GM12872 (cell line): ENCODE measurements around the gene MLN.

Source experiments
- TF ChIP-seq, protein P1 (sequence below): IDR thresholded peaks from 3 replicates; pipeline ENCODE4 v1.5.1; 2011; ENCODE audit warnings: low read depth, mild to moderate bottlenecking, low read length, moderate library complexity; ENCODE audit not compliant: insufficient read depth

Gene MLN

GRCh38 chr6:33745548-33745947, 58.3 kb downstream of the MLN start:
- TF ChIP-seq, protein P1, sequence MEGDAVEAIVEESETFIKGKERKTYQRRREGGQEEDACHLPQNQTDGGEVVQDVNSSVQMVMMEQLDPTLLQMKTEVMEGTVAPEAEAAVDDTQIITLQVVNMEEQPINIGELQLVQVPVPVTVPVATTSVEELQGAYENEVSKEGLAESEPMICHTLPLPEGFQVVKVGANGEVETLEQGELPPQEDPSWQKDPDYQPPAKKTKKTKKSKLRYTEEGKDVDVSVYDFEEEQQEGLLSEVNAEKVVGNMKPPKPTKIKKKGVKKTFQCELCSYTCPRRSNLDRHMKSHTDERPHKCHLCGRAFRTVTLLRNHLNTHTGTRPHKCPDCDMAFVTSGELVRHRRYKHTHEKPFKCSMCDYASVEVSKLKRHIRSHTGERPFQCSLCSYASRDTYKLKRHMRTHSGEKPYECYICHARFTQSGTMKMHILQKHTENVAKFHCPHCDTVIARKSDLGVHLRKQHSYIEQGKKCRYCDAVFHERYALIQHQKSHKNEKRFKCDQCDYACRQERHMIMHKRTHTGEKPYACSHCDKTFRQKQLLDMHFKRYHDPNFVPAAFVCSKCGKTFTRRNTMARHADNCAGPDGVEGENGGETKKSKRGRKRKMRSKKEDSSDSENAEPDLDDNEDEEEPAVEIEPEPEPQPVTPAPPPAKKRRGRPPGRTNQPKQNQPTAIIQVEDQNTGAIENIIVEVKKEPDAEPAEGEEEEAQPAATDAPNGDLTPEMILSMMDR = no peak

DNA sequence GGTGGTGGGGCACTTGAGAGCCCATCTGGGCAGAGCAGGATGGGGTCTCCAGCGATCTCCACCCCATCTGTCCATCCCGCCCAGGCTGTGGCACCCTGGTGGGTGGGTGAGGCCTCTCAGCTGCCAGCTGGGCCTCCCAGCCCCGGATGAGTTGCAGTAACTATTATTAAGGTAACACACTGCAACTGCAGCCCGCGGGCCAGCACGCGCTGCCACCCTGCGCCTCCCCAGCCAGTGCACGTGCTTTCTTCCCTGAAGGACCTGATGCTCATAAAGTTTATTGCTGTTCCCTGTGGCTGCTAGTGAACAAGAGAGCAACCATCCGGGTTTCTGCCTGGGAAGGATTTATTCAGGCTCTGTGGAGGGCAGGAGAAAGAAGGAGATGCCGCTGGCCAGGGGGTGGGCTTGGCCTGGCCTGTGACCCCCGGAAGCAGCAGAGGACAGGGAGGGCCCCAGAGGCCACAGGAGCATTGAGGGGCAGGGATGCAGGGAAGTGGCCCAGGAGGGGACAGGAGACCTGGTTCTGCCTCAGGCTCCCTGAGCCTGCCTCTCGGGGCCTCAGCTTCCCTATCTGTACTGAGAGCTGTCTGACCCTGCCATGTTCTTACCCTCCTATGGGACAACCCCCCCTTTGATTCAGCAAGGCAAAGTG, 58.8 kb downstream of the MLN start:
- TF ChIP-seq, protein P1 = no peak
